HEK293T (cell line): ENCODE results near the gene TRERF1.

ENCODE experiments used
- ELF4 ChIP-seq: fragments of 450-650 bp; IDR thresholded peaks from 2 replicates; pipeline ENCODE4 v1.6.1; 2017; ENCODE audit warnings: antibody characterized with exemption
- FOXM1 ChIP-seq: fragments of 450-650 bp; IDR thresholded peaks from 2 replicates; pipeline ENCODE4 v1.6.1; 2017; ENCODE audit warnings: mild to moderate bottlenecking, borderline replicate concordance
- HDGF ChIP-seq: fragments of 450-650 bp; IDR thresholded peaks from 2 replicates; pipeline ENCODE4 v1.6.1; 2017; ENCODE audit warnings: antibody characterized with exemption, borderline replicate concordance
- L3MBTL2 ChIP-seq: fragments of 450-650 bp; conservative IDR thresholded peaks from 2 replicates; pipeline ENCODE4 v1.6.1; 2016; ENCODE audit warnings: mild to moderate bottlenecking
- NFRKB ChIP-seq: fragments of 450-650 bp; IDR thresholded peaks from 2 replicates; pipeline ENCODE4 v1.6.1; 2016; ENCODE audit warnings: mild to moderate bottlenecking, moderate library complexity
- PKNOX1 ChIP-seq: fragments of 450-650 bp; IDR thresholded peaks from 2 replicates; pipeline ENCODE4 v1.6.1; 2016
- SP1 ChIP-seq: fragments of 450-650 bp; IDR thresholded peaks from 2 replicates; pipeline ENCODE4 v1.6.1; 2017
- TARDBP ChIP-seq: fragments of 450-650 bp; IDR thresholded peaks from 2 replicates; pipeline ENCODE4 v1.6.1; 2016

DNA sequence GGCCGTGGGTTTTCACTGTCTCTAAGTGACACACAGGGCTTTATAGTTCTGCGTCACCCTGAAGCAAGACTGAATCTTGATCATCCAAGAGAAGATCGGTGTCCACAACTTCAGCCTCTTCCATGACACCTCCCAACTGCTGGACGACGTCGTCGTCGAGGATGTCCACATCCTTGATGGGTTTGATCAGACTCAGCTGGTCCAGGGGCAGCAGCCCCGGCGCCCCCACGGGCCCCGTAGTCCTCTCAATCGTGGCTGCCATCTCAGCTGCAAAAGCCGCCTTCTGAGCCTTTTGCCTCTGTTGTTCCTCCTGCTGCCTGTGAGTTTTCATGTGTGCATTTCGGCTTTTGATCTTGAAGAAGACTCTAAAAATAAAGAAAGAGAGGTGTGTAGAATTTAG lies 223.4 kb downstream of the TRERF1 start:
- TF ChIP-seq PKNOX1 (no peak), HDGF (no peak), NFRKB (no peak), SP1 (no peak), TARDBP (no peak), L3MBTL2 (no peak), FOXM1 (no peak), ELF4 (no peak)
